Measurements from ENCODE around the gene CPSF4L. TPM values are rescaled to one million over a fixed set of nuclear protein-coding genes. Genes with fewer than 3 reads are reported as not detected.

Gene CPSF4L
- polyA plus RNA-seq, 2 of the 4 experiments (the other 2 are of a cell fraction): 0.13 TPM; not detected in 1

DNA sequence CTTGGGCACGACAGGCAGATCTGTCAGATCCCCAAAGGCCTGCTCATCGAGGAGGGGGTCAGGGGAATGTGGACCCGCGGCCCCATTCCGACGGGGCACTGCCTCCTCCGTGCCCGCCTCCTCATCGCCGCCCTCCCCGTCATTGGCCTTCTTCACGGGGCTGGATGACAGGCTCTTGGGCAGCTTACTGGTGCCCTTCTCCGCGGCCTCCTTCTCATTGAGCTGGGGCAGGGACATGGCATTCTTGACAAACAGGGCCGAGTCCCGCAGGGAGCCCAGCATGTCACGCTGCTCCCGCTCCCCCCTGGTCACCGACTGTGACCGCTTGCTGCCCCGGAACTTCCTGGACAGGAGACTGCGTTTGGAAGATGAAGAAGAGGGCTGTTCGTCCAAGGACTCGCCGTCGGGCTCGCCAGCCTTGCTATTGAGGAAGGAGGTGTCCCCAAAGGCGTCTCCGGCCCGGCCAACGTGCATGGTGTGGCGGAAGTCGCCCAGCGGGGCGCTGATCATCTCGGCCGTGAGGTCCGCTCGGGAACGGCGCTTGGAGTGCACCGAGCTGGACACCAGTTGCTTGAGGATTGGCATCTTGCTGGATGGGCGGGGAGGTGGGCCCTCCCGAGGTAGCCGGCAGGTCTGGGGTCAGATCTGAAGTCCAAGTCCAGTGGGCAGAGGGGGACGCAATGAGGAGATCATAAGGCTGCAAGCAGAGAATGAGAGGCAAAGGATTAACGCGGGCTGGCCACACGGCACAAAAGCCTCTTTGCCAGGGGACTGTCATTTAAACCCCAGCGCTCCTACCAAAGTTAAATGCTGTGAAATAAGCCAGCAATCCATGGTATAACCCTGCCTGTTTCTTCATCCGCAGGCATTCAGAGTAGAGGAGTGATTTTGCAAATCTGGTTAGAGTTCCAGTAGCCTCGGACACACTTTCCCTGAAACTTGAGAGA lies 24.5 kb upstream of the CPSF4L start (continued):
- TF ChIP-seq, protein P1, sequence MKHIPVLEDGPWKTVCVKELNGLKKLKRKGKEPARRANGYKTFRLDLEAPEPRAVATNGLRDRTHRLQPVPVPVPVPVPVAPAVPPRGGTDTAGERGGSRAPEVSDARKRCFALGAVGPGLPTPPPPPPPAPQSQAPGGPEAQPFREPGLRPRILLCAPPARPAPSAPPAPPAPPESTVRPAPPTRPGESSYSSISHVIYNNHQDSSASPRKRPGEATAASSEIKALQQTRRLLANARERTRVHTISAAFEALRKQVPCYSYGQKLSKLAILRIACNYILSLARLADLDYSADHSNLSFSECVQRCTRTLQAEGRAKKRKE (CRISPR knock-in tag; IDR thresholded peaks at IDR 0.05; ENCODE audit: low read depth): no peak
- TF ChIP-seq POLR2A (IDR thresholded peaks at IDR 0.05; ENCODE audit: low read length) (no peak), RARB (CRISPR knock-in tag; IDR thresholded peaks at IDR 0.05) (no peak), HOXB13 (CRISPR knock-in tag; IDR thresholded peaks at IDR 0.05; ENCODE audit: low read depth) (no peak), TP53 (CRISPR knock-in tag; IDR thresholded peaks at IDR 0.05) (no peak), JUN (IDR thresholded peaks at IDR 0.05) (no peak), KDM1A (IDR thresholded peaks at IDR 0.05; ENCODE audit: low read depth) (no peak)
- TF ChIP-seq, protein P2, sequence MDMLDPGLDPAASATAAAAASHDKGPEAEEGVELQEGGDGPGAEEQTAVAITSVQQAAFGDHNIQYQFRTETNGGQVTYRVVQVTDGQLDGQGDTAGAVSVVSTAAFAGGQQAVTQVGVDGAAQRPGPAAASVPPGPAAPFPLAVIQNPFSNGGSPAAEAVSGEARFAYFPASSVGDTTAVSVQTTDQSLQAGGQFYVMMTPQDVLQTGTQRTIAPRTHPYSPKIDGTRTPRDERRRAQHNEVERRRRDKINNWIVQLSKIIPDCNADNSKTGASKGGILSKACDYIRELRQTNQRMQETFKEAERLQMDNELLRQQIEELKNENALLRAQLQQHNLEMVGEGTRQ (IDR thresholded peaks at IDR 0.05): no peak
- TF ChIP-seq, protein P3, sequence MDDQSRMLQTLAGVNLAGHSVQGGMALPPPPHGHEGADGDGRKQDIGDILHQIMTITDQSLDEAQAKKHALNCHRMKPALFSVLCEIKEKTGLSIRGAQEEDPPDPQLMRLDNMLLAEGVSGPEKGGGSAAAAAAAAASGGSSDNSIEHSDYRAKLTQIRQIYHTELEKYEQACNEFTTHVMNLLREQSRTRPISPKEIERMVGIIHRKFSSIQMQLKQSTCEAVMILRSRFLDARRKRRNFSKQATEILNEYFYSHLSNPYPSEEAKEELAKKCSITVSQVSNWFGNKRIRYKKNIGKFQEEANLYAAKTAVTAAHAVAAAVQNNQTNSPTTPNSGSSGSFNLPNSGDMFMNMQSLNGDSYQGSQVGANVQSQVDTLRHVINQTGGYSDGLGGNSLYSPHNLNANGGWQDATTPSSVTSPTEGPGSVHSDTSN (IDR thresholded peaks at IDR 0.05): no peak

DNA sequence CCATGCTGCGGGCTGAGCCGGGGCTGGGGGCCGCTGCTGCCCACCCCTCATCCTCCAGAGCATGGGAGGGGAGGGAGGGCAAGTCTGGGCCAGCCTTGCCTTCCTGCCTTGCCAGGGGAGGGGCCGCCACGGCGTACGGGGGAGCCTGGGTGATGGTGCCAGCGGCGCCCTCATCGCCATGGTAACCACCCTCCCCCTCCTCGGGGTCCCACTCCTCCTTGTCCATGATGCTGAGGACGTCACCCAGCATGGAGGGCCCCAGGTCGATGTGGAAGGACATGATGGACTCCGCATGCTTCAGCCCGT lies 23.9 kb upstream of the CPSF4L start:
- DNase-seq (ENCODE audit: low read depth in 1 of 2, low spot score in 1 of 2) (no peak), FAIRE-seq (no peak), ATAC-seq (no peak)
- no peak overlapping the region for H3K4me2 ChIP-seq
- H3K4me3 ChIP-seq: no peak overlapping the region
- WGBS (ENCODE audit: missing lambda C conversion rate): 90% methylated on average over 12 of the region's 15 CpGs
- TF ChIP-seq, protein P4, sequence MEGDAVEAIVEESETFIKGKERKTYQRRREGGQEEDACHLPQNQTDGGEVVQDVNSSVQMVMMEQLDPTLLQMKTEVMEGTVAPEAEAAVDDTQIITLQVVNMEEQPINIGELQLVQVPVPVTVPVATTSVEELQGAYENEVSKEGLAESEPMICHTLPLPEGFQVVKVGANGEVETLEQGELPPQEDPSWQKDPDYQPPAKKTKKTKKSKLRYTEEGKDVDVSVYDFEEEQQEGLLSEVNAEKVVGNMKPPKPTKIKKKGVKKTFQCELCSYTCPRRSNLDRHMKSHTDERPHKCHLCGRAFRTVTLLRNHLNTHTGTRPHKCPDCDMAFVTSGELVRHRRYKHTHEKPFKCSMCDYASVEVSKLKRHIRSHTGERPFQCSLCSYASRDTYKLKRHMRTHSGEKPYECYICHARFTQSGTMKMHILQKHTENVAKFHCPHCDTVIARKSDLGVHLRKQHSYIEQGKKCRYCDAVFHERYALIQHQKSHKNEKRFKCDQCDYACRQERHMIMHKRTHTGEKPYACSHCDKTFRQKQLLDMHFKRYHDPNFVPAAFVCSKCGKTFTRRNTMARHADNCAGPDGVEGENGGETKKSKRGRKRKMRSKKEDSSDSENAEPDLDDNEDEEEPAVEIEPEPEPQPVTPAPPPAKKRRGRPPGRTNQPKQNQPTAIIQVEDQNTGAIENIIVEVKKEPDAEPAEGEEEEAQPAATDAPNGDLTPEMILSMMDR (IDR thresholded peaks at IDR 0.05): no peak
- no peak for TF ChIP-seq GATA3 (IDR thresholded peaks at IDR 0.05; ENCODE audit: borderline replicate concordance)
- no peak for TF ChIP-seq ZFP36 (IDR thresholded peaks at IDR 0.05; ENCODE audit: borderline replicate concordance, partially characterized antibody)
- TF ChIP-seq, protein P5, sequence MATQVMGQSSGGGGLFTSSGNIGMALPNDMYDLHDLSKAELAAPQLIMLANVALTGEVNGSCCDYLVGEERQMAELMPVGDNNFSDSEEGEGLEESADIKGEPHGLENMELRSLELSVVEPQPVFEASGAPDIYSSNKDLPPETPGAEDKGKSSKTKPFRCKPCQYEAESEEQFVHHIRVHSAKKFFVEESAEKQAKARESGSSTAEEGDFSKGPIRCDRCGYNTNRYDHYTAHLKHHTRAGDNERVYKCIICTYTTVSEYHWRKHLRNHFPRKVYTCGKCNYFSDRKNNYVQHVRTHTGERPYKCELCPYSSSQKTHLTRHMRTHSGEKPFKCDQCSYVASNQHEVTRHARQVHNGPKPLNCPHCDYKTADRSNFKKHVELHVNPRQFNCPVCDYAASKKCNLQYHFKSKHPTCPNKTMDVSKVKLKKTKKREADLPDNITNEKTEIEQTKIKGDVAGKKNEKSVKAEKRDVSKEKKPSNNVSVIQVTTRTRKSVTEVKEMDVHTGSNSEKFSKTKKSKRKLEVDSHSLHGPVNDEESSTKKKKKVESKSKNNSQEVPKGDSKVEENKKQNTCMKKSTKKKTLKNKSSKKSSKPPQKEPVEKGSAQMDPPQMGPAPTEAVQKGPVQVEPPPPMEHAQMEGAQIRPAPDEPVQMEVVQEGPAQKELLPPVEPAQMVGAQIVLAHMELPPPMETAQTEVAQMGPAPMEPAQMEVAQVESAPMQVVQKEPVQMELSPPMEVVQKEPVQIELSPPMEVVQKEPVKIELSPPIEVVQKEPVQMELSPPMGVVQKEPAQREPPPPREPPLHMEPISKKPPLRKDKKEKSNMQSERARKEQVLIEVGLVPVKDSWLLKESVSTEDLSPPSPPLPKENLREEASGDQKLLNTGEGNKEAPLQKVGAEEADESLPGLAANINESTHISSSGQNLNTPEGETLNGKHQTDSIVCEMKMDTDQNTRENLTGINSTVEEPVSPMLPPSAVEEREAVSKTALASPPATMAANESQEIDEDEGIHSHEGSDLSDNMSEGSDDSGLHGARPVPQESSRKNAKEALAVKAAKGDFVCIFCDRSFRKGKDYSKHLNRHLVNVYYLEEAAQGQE (IDR thresholded peaks at IDR 0.05): no peak
- TF ChIP-seq POLR2AphosphoS2 (conservative IDR thresholded peaks at IDR 0.05; ENCODE audit: low read length): no peak
- no peak for TF ChIP-seq HOXB13 (CRISPR knock-in tag; IDR thresholded peaks at IDR 0.05; ENCODE audit: low read depth)
- TF ChIP-seq FOSB (CRISPR knock-in tag; IDR thresholded peaks at IDR 0.05): no peak
- TF ChIP-seq, protein P3 (IDR thresholded peaks at IDR 0.05): no peak
- TF ChIP-seq MAZ (IDR thresholded peaks at IDR 0.05; ENCODE audit: borderline replicate concordance, low read depth, low read length): no peak
- TF ChIP-seq ZC3H11A (IDR thresholded peaks at IDR 0.05): no peak
- TF ChIP-seq CBX8 (IDR thresholded peaks at IDR 0.05): no peak
- TF ChIP-seq RFX5 (IDR thresholded peaks at IDR 0.05): no peak
- TF ChIP-seq, protein P2 (IDR thresholded peaks at IDR 0.05): no peak
- TF ChIP-seq POLR2A (IDR thresholded peaks at IDR 0.05; ENCODE audit: low read length): no peak
- H3K9me3 ChIP-seq: no peaks in the 10 kb centered on the region
- ChIA-PET CTCF (interaction anchor here (1.2 to 9.1 kb wide), 3 partner anchors 25 to 85 kb away, joined by 5 to 72 read pairs (median 9); no protein-coding TSS in a partner anchor), POLR2A (no interaction called here)
- peaks cover 47% of the 10 kb centered on the region for H3K4me1 ChIP-seq
- H3K27ac ChIP-seq: peak overlapping the region in 1 of 2 experiments; percentile 46; a peak in 2 of 6 replicates

All from A549 (cell line).